Measurements from ENCODE around the gene SCAPER.

DNA sequence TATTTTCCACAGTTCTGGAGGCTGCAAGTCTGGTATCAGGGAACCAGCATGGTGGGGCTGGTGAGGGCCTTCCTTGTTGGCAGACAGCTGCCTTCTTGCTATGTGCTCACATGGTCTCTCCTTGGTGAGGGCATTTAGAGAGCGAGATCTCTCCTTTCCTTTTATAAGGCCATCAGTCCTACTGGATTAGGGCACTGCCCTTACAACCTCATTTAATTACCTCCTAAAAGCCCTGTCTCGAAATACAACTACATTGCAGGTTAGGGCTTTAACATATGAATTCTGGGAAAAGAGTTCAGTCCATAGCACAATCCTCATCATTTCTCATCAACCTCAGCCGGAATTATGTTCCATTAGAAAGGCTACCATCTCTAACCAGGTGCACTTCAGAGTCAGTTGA, 546.7 kb downstream of the SCAPER start:
- TF ChIP-seq, protein P1, sequence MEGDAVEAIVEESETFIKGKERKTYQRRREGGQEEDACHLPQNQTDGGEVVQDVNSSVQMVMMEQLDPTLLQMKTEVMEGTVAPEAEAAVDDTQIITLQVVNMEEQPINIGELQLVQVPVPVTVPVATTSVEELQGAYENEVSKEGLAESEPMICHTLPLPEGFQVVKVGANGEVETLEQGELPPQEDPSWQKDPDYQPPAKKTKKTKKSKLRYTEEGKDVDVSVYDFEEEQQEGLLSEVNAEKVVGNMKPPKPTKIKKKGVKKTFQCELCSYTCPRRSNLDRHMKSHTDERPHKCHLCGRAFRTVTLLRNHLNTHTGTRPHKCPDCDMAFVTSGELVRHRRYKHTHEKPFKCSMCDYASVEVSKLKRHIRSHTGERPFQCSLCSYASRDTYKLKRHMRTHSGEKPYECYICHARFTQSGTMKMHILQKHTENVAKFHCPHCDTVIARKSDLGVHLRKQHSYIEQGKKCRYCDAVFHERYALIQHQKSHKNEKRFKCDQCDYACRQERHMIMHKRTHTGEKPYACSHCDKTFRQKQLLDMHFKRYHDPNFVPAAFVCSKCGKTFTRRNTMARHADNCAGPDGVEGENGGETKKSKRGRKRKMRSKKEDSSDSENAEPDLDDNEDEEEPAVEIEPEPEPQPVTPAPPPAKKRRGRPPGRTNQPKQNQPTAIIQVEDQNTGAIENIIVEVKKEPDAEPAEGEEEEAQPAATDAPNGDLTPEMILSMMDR (IDR thresholded peaks at IDR 0.05), result no peak
- TF ChIP-seq EP300 (IDR thresholded peaks at IDR 0.05), result no peak
